GM19025 (cell line): ENCODE results near the gene SLX4IP.

ENCODE experiments used
- ATAC-seq: cut with Tn5 transposase; IDR thresholded peaks from one replicate; pipeline ENCODE4 v1.9.1; 2021; ENCODE audit warnings: mild to moderate bottlenecking, low read depth, moderate library complexity; ENCODE audit not compliant: unreplicated experiment

SLX4IP gene

GRCh38 chr20:10490257-10490656, 55.2 kb downstream of the SLX4IP start:
- ATAC-seq, result no peak

- ATAC-seq, result no peak
These were observed 55.6 kb downstream of the SLX4IP start for GRCh38 chr20:10490706-10491105.

- no peak for ATAC-seq
These were observed 57.0 kb downstream of the SLX4IP start for GRCh38 chr20:10492065-10492464.

- no peak for ATAC-seq
These were observed 57.7 kb downstream of the SLX4IP start for GRCh38 chr20:10492844-10493243.

GRCh38 chr20:10495173-10495572, 60.1 kb downstream of the SLX4IP start:
- ATAC-seq, result no peak

GRCh38 chr20:10496465-10496864, 61.4 kb downstream of the SLX4IP start:
- ATAC-seq, result no peak

GRCh38 chr20:10497283-10497682, 62.2 kb downstream of the SLX4IP start:
- ATAC-seq, result no peak

- ATAC-seq, result no peak
These were observed 62.7 kb downstream of the SLX4IP start for GRCh38 chr20:10497791-10498190.

GRCh38 chr20:10498200-10498599, 63.1 kb downstream of the SLX4IP start:
- no peak for ATAC-seq

- ATAC-seq, result no peak
These were observed 66.3 kb downstream of the SLX4IP start for GRCh38 chr20:10501402-10501801.

- no peak for ATAC-seq
These were observed 67.0 kb downstream of the SLX4IP start for GRCh38 chr20:10502098-10502526.

- ATAC-seq, result no peak
These were observed 69.5 kb downstream of the SLX4IP start for GRCh38 chr20:10504608-10504993.

GRCh38 chr20:10504994-10505730, 70.1 kb downstream of the SLX4IP start:
- no peak for ATAC-seq

- no peak for ATAC-seq
These were observed 70.7 kb downstream of the SLX4IP start for GRCh38 chr20:10505827-10506226.

- no peak for ATAC-seq
These were observed 71.9 kb downstream of the SLX4IP start for GRCh38 chr20:10507052-10507451.

- ATAC-seq, result no peak
These were observed 73.0 kb downstream of the SLX4IP start for GRCh38 chr20:10508060-10508459.

- ATAC-seq, result no peak
These were observed 73.6 kb downstream of the SLX4IP start for GRCh38 chr20:10508468-10509251.

GRCh38 chr20:10509376-10509775, 74.3 kb downstream of the SLX4IP start:
- no peak for ATAC-seq

GRCh38 chr20:10510216-10510615, 75.1 kb downstream of the SLX4IP start:
- ATAC-seq, result no peak

GRCh38 chr20:10511170-10511508, 76.0 kb downstream of the SLX4IP start:
- no peak for ATAC-seq

- ATAC-seq, result peak; percentile 97
These were observed 76.6 kb downstream of the SLX4IP start for GRCh38 chr20:10511509-10512251.
